H1 (cell line): ENCODE data around the gene ZAR1L.

Experiments
- EP300 ChIP-seq, 2 experiments: IDR thresholded peaks; 1 replicate in 1 of 2; 2 replicates in 1 of 2; pipeline ENCODE4 v1.6.1; 2011 to 2012; ENCODE audit warnings: low read depth in 2 of 2, low read length in 2 of 2, mild to moderate bottlenecking in 2 of 2, borderline replicate concordance in 1 of 2, inconsistent platforms in 1 of 2, moderate library complexity in 1 of 2
- SP1 ChIP-seq: IDR thresholded peaks from 2 replicates; pipeline ENCODE4 v1.6.1; 2011; ENCODE audit warnings: low read depth, low read length
- ZNF274 ChIP-seq: IDR thresholded peaks from 2 replicates; pipeline ENCODE4 v1.7.0; 2012; ENCODE audit warnings: low read length, borderline replicate concordance; ENCODE audit errors: extremely low read depth
- TF ChIP-seq, protein P1 (sequence below), 3 experiments: IDR thresholded peaks; 1 replicate in 2 of 3; 2 replicates in 1 of 3; pipeline versions ENCODE4 v1.5.1 to v1.6.1; 2011; ENCODE audit warnings: low read length in 3 of 3, mild to moderate bottlenecking in 3 of 3, inconsistent platforms in 2 of 3, low read depth in 1 of 3, moderate library complexity in 1 of 3; ENCODE audit not compliant: insufficient read depth in 1 of 3; ENCODE audit errors: control extremely low read depth in 1 of 3
- TF ChIP-seq, protein P2 (sequence below): IDR thresholded peaks from 2 replicates; pipeline ENCODE4 v1.6.1; 2011; ENCODE audit warnings: low read depth, mild to moderate bottlenecking, low read length; ENCODE audit not compliant: insufficient read depth

DNA sequence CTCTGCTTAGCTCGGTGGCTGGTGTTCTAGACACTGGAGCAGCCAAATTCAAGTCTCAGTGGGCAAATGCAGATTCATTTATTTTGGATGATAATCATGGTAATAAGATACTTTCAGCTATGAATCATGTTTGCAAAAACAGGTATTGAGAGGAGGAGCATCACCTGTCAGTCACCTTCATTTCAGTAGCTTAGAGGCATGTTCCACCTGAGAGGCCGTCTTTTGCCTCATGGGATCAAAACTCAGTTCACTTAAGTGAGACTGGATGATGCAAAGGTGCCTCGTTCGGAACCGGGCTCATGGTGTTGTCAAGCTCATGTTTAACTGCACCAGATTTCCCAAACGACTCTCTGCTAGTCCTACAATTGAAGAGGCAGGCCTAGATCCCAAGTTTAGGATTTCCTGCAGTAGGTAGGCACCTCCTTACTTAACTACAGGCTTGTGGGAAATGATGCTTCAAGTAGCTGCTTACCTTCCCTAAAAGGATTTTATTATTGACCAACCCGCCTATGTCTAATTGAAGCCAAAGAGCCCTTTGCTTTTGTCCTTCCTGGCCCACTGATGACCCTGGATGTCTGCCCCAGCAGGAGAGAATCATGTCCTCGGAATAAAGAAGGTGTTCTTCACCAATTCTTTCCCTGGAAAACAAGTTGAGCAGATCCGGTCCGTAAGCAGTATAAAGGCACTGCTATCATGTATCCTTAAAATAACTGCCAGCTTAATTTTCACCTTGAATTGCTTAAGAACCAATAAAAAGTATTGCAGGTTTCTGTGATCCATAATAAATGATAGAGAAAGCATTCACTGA, 60.0 kb downstream of the ZAR1L start:
- TF ChIP-seq, protein P1, sequence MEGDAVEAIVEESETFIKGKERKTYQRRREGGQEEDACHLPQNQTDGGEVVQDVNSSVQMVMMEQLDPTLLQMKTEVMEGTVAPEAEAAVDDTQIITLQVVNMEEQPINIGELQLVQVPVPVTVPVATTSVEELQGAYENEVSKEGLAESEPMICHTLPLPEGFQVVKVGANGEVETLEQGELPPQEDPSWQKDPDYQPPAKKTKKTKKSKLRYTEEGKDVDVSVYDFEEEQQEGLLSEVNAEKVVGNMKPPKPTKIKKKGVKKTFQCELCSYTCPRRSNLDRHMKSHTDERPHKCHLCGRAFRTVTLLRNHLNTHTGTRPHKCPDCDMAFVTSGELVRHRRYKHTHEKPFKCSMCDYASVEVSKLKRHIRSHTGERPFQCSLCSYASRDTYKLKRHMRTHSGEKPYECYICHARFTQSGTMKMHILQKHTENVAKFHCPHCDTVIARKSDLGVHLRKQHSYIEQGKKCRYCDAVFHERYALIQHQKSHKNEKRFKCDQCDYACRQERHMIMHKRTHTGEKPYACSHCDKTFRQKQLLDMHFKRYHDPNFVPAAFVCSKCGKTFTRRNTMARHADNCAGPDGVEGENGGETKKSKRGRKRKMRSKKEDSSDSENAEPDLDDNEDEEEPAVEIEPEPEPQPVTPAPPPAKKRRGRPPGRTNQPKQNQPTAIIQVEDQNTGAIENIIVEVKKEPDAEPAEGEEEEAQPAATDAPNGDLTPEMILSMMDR (IDR thresholded peaks at IDR 0.05; ENCODE audit: control extremely low read depth in 1 of 3, insufficient read depth in 1 of 3, low read depth in 1 of 3, low read length in 3 of 3): no peak
- TF ChIP-seq SP1 (no peak), EP300 (IDR thresholded peaks at IDR 0.05; ENCODE audit: borderline replicate concordance in 1 of 2, low read depth in 2 of 2, low read length in 2 of 2) (no peak), ZNF274 (no peak)
- TF ChIP-seq, protein P2, sequence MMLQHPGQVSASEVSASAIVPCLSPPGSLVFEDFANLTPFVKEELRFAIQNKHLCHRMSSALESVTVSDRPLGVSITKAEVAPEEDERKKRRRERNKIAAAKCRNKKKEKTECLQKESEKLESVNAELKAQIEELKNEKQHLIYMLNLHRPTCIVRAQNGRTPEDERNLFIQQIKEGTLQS: no peak
